Breast epithelium (tissue), 3 donors: Measurements from ENCODE around the gene VPS29.

Experiments used
- POLR2A ChIP-seq: fragments of 450-650 bp; IDR thresholded peaks from one replicate; pipeline ENCODE4 v1.6.1; 2016; ENCODE audit warnings: antibody characterized with exemption, mild to moderate bottlenecking, moderate library complexity
- POLR2AphosphoS5 ChIP-seq, 3 donors: sonication (generic); formaldehyde crosslinking; IDR thresholded peaks; one replicate each; pipeline ENCODE4 v1.6.1; 2017; ENCODE audit warnings: antibody characterized with exemption in 3 of 3
- TF ChIP-seq, protein P1 (sequence below), 3 donors: fragments of 450-650 bp; IDR thresholded peaks; one replicate each; pipeline ENCODE4 v1.5.1; 2016 to 2017; ENCODE audit warnings: antibody characterized with exemption in 3 of 3, mild to moderate bottlenecking in 3 of 3, moderate library complexity in 3 of 3

GRCh38 chr12:110538869-110539622 is 37.1 kb upstream of the VPS29 start:
- TF ChIP-seq POLR2AphosphoS5 (IDR thresholded peaks at IDR 0.05) (no peak), POLR2A (no peak)
- TF ChIP-seq, protein P1, sequence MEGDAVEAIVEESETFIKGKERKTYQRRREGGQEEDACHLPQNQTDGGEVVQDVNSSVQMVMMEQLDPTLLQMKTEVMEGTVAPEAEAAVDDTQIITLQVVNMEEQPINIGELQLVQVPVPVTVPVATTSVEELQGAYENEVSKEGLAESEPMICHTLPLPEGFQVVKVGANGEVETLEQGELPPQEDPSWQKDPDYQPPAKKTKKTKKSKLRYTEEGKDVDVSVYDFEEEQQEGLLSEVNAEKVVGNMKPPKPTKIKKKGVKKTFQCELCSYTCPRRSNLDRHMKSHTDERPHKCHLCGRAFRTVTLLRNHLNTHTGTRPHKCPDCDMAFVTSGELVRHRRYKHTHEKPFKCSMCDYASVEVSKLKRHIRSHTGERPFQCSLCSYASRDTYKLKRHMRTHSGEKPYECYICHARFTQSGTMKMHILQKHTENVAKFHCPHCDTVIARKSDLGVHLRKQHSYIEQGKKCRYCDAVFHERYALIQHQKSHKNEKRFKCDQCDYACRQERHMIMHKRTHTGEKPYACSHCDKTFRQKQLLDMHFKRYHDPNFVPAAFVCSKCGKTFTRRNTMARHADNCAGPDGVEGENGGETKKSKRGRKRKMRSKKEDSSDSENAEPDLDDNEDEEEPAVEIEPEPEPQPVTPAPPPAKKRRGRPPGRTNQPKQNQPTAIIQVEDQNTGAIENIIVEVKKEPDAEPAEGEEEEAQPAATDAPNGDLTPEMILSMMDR (IDR thresholded peaks at IDR 0.05), result no peak
